A549 (cell line): Measurements from ENCODE around the gene TOPBP1. TPM values are rescaled to one million over a fixed set of nuclear protein-coding genes. Genes with fewer than 3 reads are reported as not detected.

Experiments
- ATAC-seq, 2 experiments: fragments of 200-7000 bp in 1 of 2; fragments of >200 bp in 1 of 2; cut with Nextera tagmentation in 1 of 2; cut with Tn5 transposase in 1 of 2; 3 replicates each; pipeline versions ENCODE4 v1.8.0 to v1.9.1; 2018 to 2020; ENCODE audit warnings: mild to moderate bottlenecking in 1 of 2, moderate library complexity in 1 of 2
- CTCF ChIA-PET: fragments of 300-600 bp; sonication (Branson Sonifier 250); formaldehyde crosslinking; extraction: SDS; loops from one replicate; lab custom pipeline; 2021; ENCODE audit warnings: antibody characterized with exemption, inconsistent platforms; lab: Yijun Ruan, JAX
- POLR2A ChIA-PET: fragments of 350-600 bp; formaldehyde crosslinking; extraction: SDS; loops from one replicate; lab custom pipeline; 2021; ENCODE audit warnings: antibody characterized with exemption, inconsistent platforms; lab: Yijun Ruan, JAX
- DNase-seq, 2 experiments: peaks; one replicate each; pipeline versions ENCODE4 v3.0.0 to v3.0.0-alpha.2; 2011 to 2016; ENCODE audit warnings: low read depth in 1 of 2, low spot score in 1 of 2
- FAIRE-seq: peaks from 2 replicates; lab custom pipeline; 2011; peaks lifted over from hg19 to GRCh38; lab: Jason Lieb, UNC
- H3K27ac ChIP-seq, 2 experiments: fragments of >200 bp; sonication (Bioruptor Twin); formaldehyde crosslinking; 3 replicates each; pipeline ENCODE4 v1.5.1; 2016 to 2017
- H3K4me1 ChIP-seq: fragments of >200 bp; sonication (Bioruptor Twin); formaldehyde crosslinking; 3 replicates; pipeline ENCODE4 v1.6.1; 2016
- H3K4me2 ChIP-seq: fragments of >200 bp; sonication (Bioruptor Twin); formaldehyde crosslinking; 3 replicates; pipeline ENCODE4 v1.6.1; 2016
- H3K4me3 ChIP-seq: fragments of >200 bp; sonication (Bioruptor Twin); formaldehyde crosslinking; 3 replicates; pipeline ENCODE4 v1.5.1; 2016
- H3K9me3 ChIP-seq: fragments of >200 bp; sonication (Bioruptor Twin); formaldehyde crosslinking; 3 replicates; pipeline ENCODE4 v1.6.1; 2016
- ATOH8 ChIP-seq: fragments of 250-450 bp; sonication (Bioruptor Pico); IDR thresholded peaks from 2 replicates; pipeline ENCODE4 v1.5.0; 2020; ENCODE audit warnings: low read depth, mild to moderate bottlenecking, moderate library complexity
- CHD2 ChIP-seq: fragments of 150-350 bp; IDR thresholded peaks from 2 replicates; pipeline ENCODE4 v1.6.1; 2014; ENCODE audit warnings: low read length; ENCODE audit not compliant: partially characterized antibody
- CHD4 ChIP-seq: fragments of 200-600 bp; sonication (generic); IDR thresholded peaks from 2 replicates; pipeline ENCODE4 v1.6.1; 2016; ENCODE audit warnings: antibody characterized with exemption, mild to moderate bottlenecking, borderline replicate concordance
- E2F6 ChIP-seq: IDR thresholded peaks from 2 replicates; pipeline ENCODE4 v1.6.1; 2012; ENCODE audit warnings: low read depth, borderline replicate concordance
- EHF ChIP-seq: fragments of 250-450 bp; sonication (Bioruptor Pico); IDR thresholded peaks from 2 replicates; pipeline ENCODE4 v1.5.0; 2020; ENCODE audit warnings: mild to moderate bottlenecking
- ESRRA ChIP-seq: fragments of 150-350 bp; IDR thresholded peaks from 2 replicates; pipeline ENCODE4 v1.6.1; 2014; ENCODE audit warnings: mild to moderate bottlenecking, low read length, borderline replicate concordance
- FOXS1 ChIP-seq: fragments of 250-450 bp; sonication (Bioruptor Pico); IDR thresholded peaks from 2 replicates; pipeline ENCODE4 v1.5.0; 2020; ENCODE audit warnings: mild to moderate bottlenecking, moderate library complexity
- GATA3 ChIP-seq: IDR thresholded peaks from 2 replicates; pipeline ENCODE4 v1.6.1; 2012; ENCODE audit warnings: borderline replicate concordance
- HMGXB4 ChIP-seq: fragments of 250-450 bp; sonication (Bioruptor Pico); IDR thresholded peaks from 2 replicates; pipeline ENCODE4 v1.5.0; 2021; ENCODE audit warnings: mild to moderate bottlenecking, moderate library complexity, borderline replicate concordance
- HOXA7 ChIP-seq: fragments of 250-450 bp; sonication (Bioruptor Pico); IDR thresholded peaks from 2 replicates; pipeline ENCODE4 v1.5.0; 2020; ENCODE audit warnings: mild to moderate bottlenecking, moderate library complexity
- HOXB13 ChIP-seq: fragments of 250-450 bp; sonication (Bioruptor Pico); IDR thresholded peaks from 2 replicates; pipeline ENCODE4 v1.5.0; 2020; ENCODE audit warnings: low read depth, mild to moderate bottlenecking, moderate library complexity
- HOXB5 ChIP-seq: fragments of 250-450 bp; sonication (Bioruptor Pico); IDR thresholded peaks from 2 replicates; pipeline ENCODE4 v1.5.0; 2020; ENCODE audit warnings: mild to moderate bottlenecking, moderate library complexity
- JUN ChIP-seq, 2 experiments: fragments of >200 bp; sonication (Bioruptor Twin); formaldehyde crosslinking; IDR thresholded peaks; 2 replicates in 1 of 2; 3 replicates in 1 of 2; pipeline ENCODE4 v1.6.1; 2016 to 2017
- JUNB ChIP-seq: fragments of >200 bp; sonication (Bioruptor Twin); formaldehyde crosslinking; IDR thresholded peaks from 2 replicates; pipeline ENCODE4 v1.6.1; 2016
- PBX3 ChIP-seq: IDR thresholded peaks from 2 replicates; pipeline ENCODE4 v1.6.1; 2012
- POLR2A ChIP-seq: IDR thresholded peaks from 2 replicates; pipeline ENCODE4 v1.6.1; 2012; ENCODE audit warnings: mild to moderate bottlenecking, low read length
- RNF2 ChIP-seq: fragments of 200-600 bp; sonication (generic); IDR thresholded peaks from 2 replicates; pipeline ENCODE4 v1.6.1; 2016; ENCODE audit warnings: low read depth, mild to moderate bottlenecking, antibody characterized with exemption, moderate library complexity, borderline replicate concordance
- SMC3 ChIP-seq: fragments of >200 bp; sonication (Bioruptor Twin); formaldehyde crosslinking; IDR thresholded peaks from 3 replicates; pipeline ENCODE4 v1.6.1; 2018; ENCODE audit warnings: inconsistent platforms
- SREBF2 ChIP-seq: fragments of 450-650 bp; IDR thresholded peaks from 2 replicates; pipeline ENCODE4 v1.6.1; 2014; ENCODE audit warnings: mild to moderate bottlenecking, moderate library complexity
- TFCP2L1 ChIP-seq: fragments of 250-450 bp; sonication (Bioruptor Pico); IDR thresholded peaks from 2 replicates; pipeline ENCODE4 v1.5.0; 2021; ENCODE audit warnings: mild to moderate bottlenecking
- TP53 ChIP-seq: fragments of 250-450 bp; sonication (Bioruptor Pico); IDR thresholded peaks from 2 replicates; pipeline ENCODE4 v1.5.0; 2021; ENCODE audit warnings: mild to moderate bottlenecking, moderate library complexity
- ZC3H11A ChIP-seq: fragments of 450-650 bp; IDR thresholded peaks from 2 replicates; pipeline ENCODE4 v1.6.1; 2014; ENCODE audit warnings: antibody characterized with exemption, mild to moderate bottlenecking
- ZSCAN20 ChIP-seq: fragments of 250-450 bp; sonication (Bioruptor Pico); IDR thresholded peaks from 2 replicates; pipeline ENCODE4 v1.8.0; 2022; ENCODE audit warnings: mild to moderate bottlenecking, moderate library complexity
- WGBS: methylation state at CpG from one replicate; pipeline ENCODE4 v1.1.6; 2017; ENCODE audit errors: missing lambda C conversion rate; 5-methylcytosine and 5-hydroxymethylcytosine counted together
- polyA plus RNA-seq, 4 experiments: library from polyadenylated mRNA; depleted of rRNA in 3 of 4; stranded (reverse); fragments of >200 nt; fragmentation: RNase III in 1 of 4; extraction: RNeasy Plus Mini Kit Qiagen cat#74134 plus additional on column Dnase treatment in 1 of 4; gene quantifications; 2 replicates in 3 of 4; 3 replicates in 1 of 4; pipeline ENCODE4 v1.2.3, GENCODE V29; 2011 to 2017
- TF ChIP-seq, protein P1 (sequence below): fragments of 450-650 bp; IDR thresholded peaks from 2 replicates; pipeline ENCODE4 v1.6.1; 2014; ENCODE audit warnings: antibody characterized with exemption
- TF ChIP-seq, protein P2 (sequence below): fragments of >200 bp; sonication (Bioruptor Twin); formaldehyde crosslinking; IDR thresholded peaks from 3 replicates; pipeline ENCODE4 v1.5.1; 2016
- TF ChIP-seq, protein P3 (sequence below): fragments of >200 bp; sonication (Bioruptor Twin); formaldehyde crosslinking; IDR thresholded peaks from 2 replicates; pipeline ENCODE4 v1.6.1; 2016
- TF ChIP-seq, protein P4 (sequence below): fragments of 200-600 bp; sonication (generic); IDR thresholded peaks from 2 replicates; pipeline ENCODE4 v1.6.1; 2016; ENCODE audit warnings: antibody characterized with exemption, mild to moderate bottlenecking, moderate library complexity

TOPBP1 gene
- polyA plus RNA-seq, 2 of the 4 experiments (the other 2 are of a cell fraction), result 32.6 to 56.2 TPM

GRCh38 chr3:133563186-133563591 is 98.6 kb downstream of the TOPBP1 start:
- DNase-seq, result no peak
- Histone ChIP-seq H3K9me3 (no peaks in the 10 kb centered on the region), H3K4me3 (no peak overlapping the region), H3K4me2 (no peak overlapping the region), H3K4me1 (peaks cover 10% of the 10 kb centered on the region), H3K27ac (no peak overlapping the region)
- no peak for ATAC-seq
- no peak for FAIRE-seq
- ChIA-PET CTCF (interaction anchor here (1.2 to 2.0 kb wide), 2 partner anchors 11 to 16 kb away, joined by 3 to 7 read pairs; no protein-coding TSS in a partner anchor), POLR2A (no interaction called here)
- TF ChIP-seq, protein P1, sequence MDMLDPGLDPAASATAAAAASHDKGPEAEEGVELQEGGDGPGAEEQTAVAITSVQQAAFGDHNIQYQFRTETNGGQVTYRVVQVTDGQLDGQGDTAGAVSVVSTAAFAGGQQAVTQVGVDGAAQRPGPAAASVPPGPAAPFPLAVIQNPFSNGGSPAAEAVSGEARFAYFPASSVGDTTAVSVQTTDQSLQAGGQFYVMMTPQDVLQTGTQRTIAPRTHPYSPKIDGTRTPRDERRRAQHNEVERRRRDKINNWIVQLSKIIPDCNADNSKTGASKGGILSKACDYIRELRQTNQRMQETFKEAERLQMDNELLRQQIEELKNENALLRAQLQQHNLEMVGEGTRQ, result no peak
- TF ChIP-seq TP53 (CRISPR knock-in tag), result no peak
- TF ChIP-seq, protein P2, sequence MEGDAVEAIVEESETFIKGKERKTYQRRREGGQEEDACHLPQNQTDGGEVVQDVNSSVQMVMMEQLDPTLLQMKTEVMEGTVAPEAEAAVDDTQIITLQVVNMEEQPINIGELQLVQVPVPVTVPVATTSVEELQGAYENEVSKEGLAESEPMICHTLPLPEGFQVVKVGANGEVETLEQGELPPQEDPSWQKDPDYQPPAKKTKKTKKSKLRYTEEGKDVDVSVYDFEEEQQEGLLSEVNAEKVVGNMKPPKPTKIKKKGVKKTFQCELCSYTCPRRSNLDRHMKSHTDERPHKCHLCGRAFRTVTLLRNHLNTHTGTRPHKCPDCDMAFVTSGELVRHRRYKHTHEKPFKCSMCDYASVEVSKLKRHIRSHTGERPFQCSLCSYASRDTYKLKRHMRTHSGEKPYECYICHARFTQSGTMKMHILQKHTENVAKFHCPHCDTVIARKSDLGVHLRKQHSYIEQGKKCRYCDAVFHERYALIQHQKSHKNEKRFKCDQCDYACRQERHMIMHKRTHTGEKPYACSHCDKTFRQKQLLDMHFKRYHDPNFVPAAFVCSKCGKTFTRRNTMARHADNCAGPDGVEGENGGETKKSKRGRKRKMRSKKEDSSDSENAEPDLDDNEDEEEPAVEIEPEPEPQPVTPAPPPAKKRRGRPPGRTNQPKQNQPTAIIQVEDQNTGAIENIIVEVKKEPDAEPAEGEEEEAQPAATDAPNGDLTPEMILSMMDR, result no peak
- TF ChIP-seq, protein P3, sequence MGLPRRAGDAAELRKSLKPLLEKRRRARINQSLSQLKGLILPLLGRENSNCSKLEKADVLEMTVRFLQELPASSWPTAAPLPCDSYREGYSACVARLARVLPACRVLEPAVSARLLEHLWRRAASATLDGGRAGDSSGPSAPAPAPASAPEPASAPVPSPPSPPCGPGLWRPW, result no peak
- TF ChIP-seq HOXB5, result no peak
- TF ChIP-seq FOXS1 (CRISPR knock-in tag), result no peak
- TF ChIP-seq JUN (IDR thresholded peaks at IDR 0.05), result no peak
- no peak for TF ChIP-seq CHD4
- TF ChIP-seq RNF2, result no peak
- TF ChIP-seq ZC3H11A, result no peak
- 63% methylated on average over 5 of the region's 5 CpGs for WGBS

DNA sequence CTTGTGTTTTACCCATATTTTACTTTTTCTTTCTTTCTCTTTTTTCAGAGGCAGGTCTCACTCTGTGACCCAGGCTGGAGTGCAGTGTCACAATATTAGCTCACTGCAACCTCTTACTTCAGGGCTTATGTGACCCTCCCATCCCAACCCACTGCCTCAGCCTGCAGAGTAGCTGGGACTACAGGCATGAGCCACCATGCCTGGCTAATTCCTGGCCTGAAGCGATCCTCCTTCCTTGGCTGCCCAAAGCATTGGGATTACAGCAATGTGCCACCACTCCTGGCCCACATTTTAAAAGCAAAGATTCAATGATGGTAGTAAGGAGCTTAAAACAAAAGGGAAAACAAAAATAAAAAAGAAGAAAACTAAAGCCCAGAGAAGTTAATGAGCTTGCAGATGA is 99.4 kb downstream of the TOPBP1 start:
- WGBS, result 86% methylated on average over 1 of the region's 1 CpG
- POLR2A ChIA-PET, result no interaction called here
- no peaks in the 10 kb centered on the region for H3K9me3 ChIP-seq
- FAIRE-seq, result no peak
- H3K4me1 ChIP-seq, result peaks cover 2% of the 10 kb centered on the region; the same call in 1 of the 3 replicates
- CTCF ChIA-PET, result interaction anchor here (0.9 to 2.0 kb wide), 3 partner anchors 12 to 30 kb away, joined by 3 to 7 read pairs (median 3); no protein-coding TSS in a partner anchor
- no peak for ATAC-seq
- no peak for DNase-seq
- H3K4me3 ChIP-seq, result no peak overlapping the region
- no peak overlapping the region for H3K4me2 ChIP-seq
- H3K27ac ChIP-seq, result no peak overlapping the region
- TF ChIP-seq JUNB (no peak), CHD2 (no peak), POLR2A (no peak), ESRRA (no peak), PBX3 (no peak), HMGXB4 (CRISPR knock-in tag) (no peak), E2F6 (no peak), HOXB13 (CRISPR knock-in tag) (no peak), ZSCAN20 (CRISPR knock-in tag) (no peak), EHF (CRISPR knock-in tag) (no peak), TFCP2L1 (CRISPR knock-in tag) (no peak), HOXA7 (CRISPR knock-in tag) (no peak), GATA3 (no peak), SMC3 (no peak), SREBF2 (no peak), ATOH8 (CRISPR knock-in tag) (no peak)
- TF ChIP-seq, protein P3, result no peak
- TF ChIP-seq, protein P4, sequence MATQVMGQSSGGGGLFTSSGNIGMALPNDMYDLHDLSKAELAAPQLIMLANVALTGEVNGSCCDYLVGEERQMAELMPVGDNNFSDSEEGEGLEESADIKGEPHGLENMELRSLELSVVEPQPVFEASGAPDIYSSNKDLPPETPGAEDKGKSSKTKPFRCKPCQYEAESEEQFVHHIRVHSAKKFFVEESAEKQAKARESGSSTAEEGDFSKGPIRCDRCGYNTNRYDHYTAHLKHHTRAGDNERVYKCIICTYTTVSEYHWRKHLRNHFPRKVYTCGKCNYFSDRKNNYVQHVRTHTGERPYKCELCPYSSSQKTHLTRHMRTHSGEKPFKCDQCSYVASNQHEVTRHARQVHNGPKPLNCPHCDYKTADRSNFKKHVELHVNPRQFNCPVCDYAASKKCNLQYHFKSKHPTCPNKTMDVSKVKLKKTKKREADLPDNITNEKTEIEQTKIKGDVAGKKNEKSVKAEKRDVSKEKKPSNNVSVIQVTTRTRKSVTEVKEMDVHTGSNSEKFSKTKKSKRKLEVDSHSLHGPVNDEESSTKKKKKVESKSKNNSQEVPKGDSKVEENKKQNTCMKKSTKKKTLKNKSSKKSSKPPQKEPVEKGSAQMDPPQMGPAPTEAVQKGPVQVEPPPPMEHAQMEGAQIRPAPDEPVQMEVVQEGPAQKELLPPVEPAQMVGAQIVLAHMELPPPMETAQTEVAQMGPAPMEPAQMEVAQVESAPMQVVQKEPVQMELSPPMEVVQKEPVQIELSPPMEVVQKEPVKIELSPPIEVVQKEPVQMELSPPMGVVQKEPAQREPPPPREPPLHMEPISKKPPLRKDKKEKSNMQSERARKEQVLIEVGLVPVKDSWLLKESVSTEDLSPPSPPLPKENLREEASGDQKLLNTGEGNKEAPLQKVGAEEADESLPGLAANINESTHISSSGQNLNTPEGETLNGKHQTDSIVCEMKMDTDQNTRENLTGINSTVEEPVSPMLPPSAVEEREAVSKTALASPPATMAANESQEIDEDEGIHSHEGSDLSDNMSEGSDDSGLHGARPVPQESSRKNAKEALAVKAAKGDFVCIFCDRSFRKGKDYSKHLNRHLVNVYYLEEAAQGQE, result no peak
